WTC11 (cell line): ENCODE results near the gene DTWD2. TPM values are rescaled to one million over a fixed set of nuclear protein-coding genes. Genes with fewer than 3 reads are reported as not detected.
A peak's percentile ranks its signal among the peaks of the same experiment; 100 is the strongest.
"Not testable (repeated sequence)": the region's sequence is repeated elsewhere in the genome, so short reads cannot be mapped to it uniquely, and the experiment has no call there.

Experiments
- ATAC-seq: fragments of 200-7000 bp; cut with Tn5 transposase; 2 replicates; pipeline ENCODE4 v1.10.0; 2021; ENCODE audit warnings: mild to moderate bottlenecking, moderate library complexity
- CTCF ChIA-PET: fragments of 300-600 bp; sonication (Branson Sonifier 250); formaldehyde crosslinking; loops from one replicate; lab custom pipeline; 2021; ENCODE audit warnings: antibody characterized with exemption; lab: Charles Lee
- POLR2A ChIA-PET: fragments of 350-600 bp; sonication (Branson Sonifier 250); formaldehyde crosslinking; loops from one replicate; lab custom pipeline; 2021; ENCODE audit warnings: antibody characterized with exemption; lab: Charles Lee
- DNase-seq: peaks from one replicate; pipeline ENCODE4 v3.0.0; 2021; ENCODE audit warnings: low spot score
- H3K27ac Mint-ChIP-seq: 2 replicates; pipeline ENCODE4 v1.8.0; 2021; ENCODE audit warnings: mixed read lengths
- H3K27me3 Mint-ChIP-seq: 2 replicates; pipeline ENCODE4 v1.8.0; 2021; ENCODE audit warnings: low read depth, mild to moderate bottlenecking, moderate library complexity, mixed read lengths
- H3K36me3 Mint-ChIP-seq: 2 replicates; pipeline ENCODE4 v1.8.0; 2021; ENCODE audit warnings: mixed read lengths
- H3K4me1 Mint-ChIP-seq: 2 replicates; pipeline ENCODE4 v1.8.0; 2022; ENCODE audit warnings: mixed read lengths
- H3K4me3 Mint-ChIP-seq: 2 replicates; pipeline ENCODE4 v1.8.0; 2021; ENCODE audit warnings: mild to moderate bottlenecking, moderate library complexity, mixed read lengths
- H3K9me3 Mint-ChIP-seq: 2 replicates; pipeline ENCODE4 v1.8.0; 2021; ENCODE audit warnings: mixed read lengths
- ATF3 ChIP-seq: sonication (generic); formaldehyde crosslinking; conservative IDR thresholded peaks from 2 replicates; pipeline ENCODE4 v1.8.1; 2022; ENCODE audit warnings: mild to moderate bottlenecking, missing genetic modification reagents
- ATF6 ChIP-seq: sonication (generic); formaldehyde crosslinking; IDR thresholded peaks from 2 replicates; pipeline ENCODE4 v1.8.1; 2023; ENCODE audit warnings: mild to moderate bottlenecking, missing genetic modification reagents
- CTCF ChIP-seq: fragments of 200-600 bp; IDR thresholded peaks from 2 replicates; pipeline ENCODE4 v1.8.0; 2022; ENCODE audit warnings: antibody characterized with exemption
- E2F1 ChIP-seq: sonication (generic); formaldehyde crosslinking; IDR thresholded peaks from 2 replicates; pipeline ENCODE4 v1.8.0; 2022; ENCODE audit warnings: mild to moderate bottlenecking, missing genetic modification reagents
- EMX1 ChIP-seq: fragments of 250-450 bp; sonication (Bioruptor Pico); IDR thresholded peaks from 2 replicates; pipeline ENCODE4 v1.8.0; 2021; ENCODE audit warnings: mild to moderate bottlenecking
- GABPB1 ChIP-seq: sonication (generic); formaldehyde crosslinking; IDR thresholded peaks from 2 replicates; pipeline ENCODE4 v1.8.1; 2023; ENCODE audit warnings: mild to moderate bottlenecking, missing genetic modification reagents
- KAT7 ChIP-seq: sonication (generic); formaldehyde crosslinking; IDR thresholded peaks from 2 replicates; pipeline ENCODE4 v1.8.1; 2023; ENCODE audit warnings: missing genetic modification reagents, mild to moderate bottlenecking, borderline replicate concordance
- MLX ChIP-seq: sonication (generic); formaldehyde crosslinking; IDR thresholded peaks from 2 replicates; pipeline ENCODE4 v1.8.1; 2023; ENCODE audit warnings: mild to moderate bottlenecking, missing genetic modification reagents, moderate library complexity
- NR3C1 ChIP-seq: sonication (generic); formaldehyde crosslinking; conservative IDR thresholded peaks from 2 replicates; pipeline ENCODE4 v1.8.1; 2023; ENCODE audit warnings: low read depth, mild to moderate bottlenecking, missing genetic modification reagents
- SOX15 ChIP-seq: fragments of 250-450 bp; sonication (Bioruptor Pico); IDR thresholded peaks from 2 replicates; pipeline ENCODE4 v1.9.0; 2021; ENCODE audit warnings: mild to moderate bottlenecking
- STAT6 ChIP-seq: sonication (generic); formaldehyde crosslinking; conservative IDR thresholded peaks from 2 replicates; pipeline ENCODE4 v1.8.1; 2023; ENCODE audit warnings: mild to moderate bottlenecking, low read depth, missing genetic modification reagents, moderate library complexity
- TEAD4 ChIP-seq: sonication (generic); formaldehyde crosslinking; IDR thresholded peaks from 2 replicates; pipeline ENCODE4 v1.8.0; 2022; ENCODE audit warnings: mild to moderate bottlenecking, missing genetic modification reagents
- ZBTB43 ChIP-seq: sonication (generic); formaldehyde crosslinking; IDR thresholded peaks from 2 replicates; pipeline ENCODE4 v1.8.1; 2023; ENCODE audit warnings: mild to moderate bottlenecking, missing genetic modification reagents
- ZNF138 ChIP-seq: sonication (generic); formaldehyde crosslinking; conservative IDR thresholded peaks from 2 replicates; pipeline ENCODE4 v1.8.1; 2022; ENCODE audit warnings: mild to moderate bottlenecking, moderate library complexity, missing genetic modification reagents
- total RNA-seq: library from RNA; stranded (reverse); gene quantifications from 3 replicates; pipeline ENCODE4 v1.2.3, GENCODE V29; 2021

Gene DTWD2
- total RNA-seq, 1 experiment from 2014 or later = 13.1 TPM

- H3K27ac Mint-ChIP-seq = no peak overlapping the region
- no peaks in the 10 kb centered on the region; the same call in 1 of the 2 replicates for H3K27me3 Mint-ChIP-seq
- TF ChIP-seq KAT7 (CRISPR knock-in tag) = no peak
- TF ChIP-seq, all 79 proteins: peak for 0
- POLR2A ChIA-PET = no interaction called here
- H3K36me3 Mint-ChIP-seq = peaks cover 14% of the 10 kb centered on the region
- CTCF ChIA-PET = interaction anchor here (0.6 kb wide), 1 partner anchor 19 kb away, joined by 6 read pairs; no protein-coding TSS in a partner anchor
- H3K9me3 Mint-ChIP-seq = peaks cover 17% of the 10 kb centered on the region
- H3K4me1 Mint-ChIP-seq = peaks cover 6% of the 10 kb centered on the region
- ATAC-seq (peak; percentile 89), DNase-seq (peak; percentile 30)
- no peak overlapping the region for H3K4me3 Mint-ChIP-seq
These were observed 19.9 kb downstream of the DTWD2 start for GRCh38 chr5:118968406-118968911.

- CTCF ChIA-PET = no interaction called here
- no peak for DNase-seq
- Mint-ChIP-seq H3K27me3 (no peaks in the 10 kb centered on the region), H3K27ac (no peak overlapping the region), H3K9me3 (peaks cover 23% of the 10 kb centered on the region), H3K36me3 (peaks cover 18% of the 10 kb centered on the region), H3K4me1 (peaks cover 6% of the 10 kb centered on the region), H3K4me3 (no peak overlapping the region)
- POLR2A ChIA-PET = no interaction called here
- TF ChIP-seq ATF3 (CRISPR knock-in tag) = no peak
- TF ChIP-seq MLX (CRISPR knock-in tag) = no peak
- TF ChIP-seq EMX1 (CRISPR knock-in tag) = no peak
- TF ChIP-seq STAT6 (CRISPR knock-in tag) = no peak
- TF ChIP-seq SOX15 (CRISPR knock-in tag) = no peak
- no peak for TF ChIP-seq E2F1 (CRISPR knock-in tag)
- no peak for TF ChIP-seq CTCF
- no peak for TF ChIP-seq ZNF138
- TF ChIP-seq TEAD4 (CRISPR knock-in tag) = no peak
- ATAC-seq = no peak
These were observed 21.3 kb downstream of the DTWD2 start for GRCh38 chr5:118967059-118967508.

GRCh38 chr5:118965890-118966289 is 22.5 kb downstream of the DTWD2 start:
- Mint-ChIP-seq H3K4me3 (no peak overlapping the region), H3K4me1 (peaks cover 6% of the 10 kb centered on the region), H3K9me3 (peaks cover 23% of the 10 kb centered on the region), H3K27me3 (no peaks in the 10 kb centered on the region), H3K36me3 (peaks cover 18% of the 10 kb centered on the region), H3K27ac (no peak overlapping the region)
- POLR2A ChIA-PET = no interaction called here
- CTCF ChIA-PET = no interaction called here
- DNase-seq (no peak), ATAC-seq (no peak)
- TF ChIP-seq NR3C1 = no peak
- no peak for TF ChIP-seq ATF6 (CRISPR knock-in tag)
- no peak for TF ChIP-seq ZBTB43 (CRISPR knock-in tag)
- TF ChIP-seq GABPB1 = no peak

- DNase-seq, CTCF ChIA-PET, H3K4me3 Mint-ChIP-seq, H3K27ac Mint-ChIP-seq, POLR2A ChIA-PET, H3K27me3 Mint-ChIP-seq, H3K4me1 Mint-ChIP-seq, ATAC-seq: not testable (repeated sequence)
- Mint-ChIP-seq H3K9me3 (peaks cover 31% of the 10 kb centered on the region), H3K36me3 (peaks cover 23% of the 10 kb centered on the region)
These were observed 23.4 kb downstream of the DTWD2 start for GRCh38 chr5:118964970-118965369.

- ATAC-seq, DNase-seq, H3K27ac Mint-ChIP-seq, CTCF ChIA-PET, H3K27me3 Mint-ChIP-seq, POLR2A ChIA-PET, H3K4me1 Mint-ChIP-seq, H3K4me3 Mint-ChIP-seq: not testable (repeated sequence)
- H3K9me3 Mint-ChIP-seq = peaks cover 37% of the 10 kb centered on the region
- peaks cover 27% of the 10 kb centered on the region for H3K36me3 Mint-ChIP-seq
These were observed 24.0 kb downstream of the DTWD2 start for GRCh38 chr5:118964388-118964787.
